ENCODE measurements around the gene RTP3.

DNA sequence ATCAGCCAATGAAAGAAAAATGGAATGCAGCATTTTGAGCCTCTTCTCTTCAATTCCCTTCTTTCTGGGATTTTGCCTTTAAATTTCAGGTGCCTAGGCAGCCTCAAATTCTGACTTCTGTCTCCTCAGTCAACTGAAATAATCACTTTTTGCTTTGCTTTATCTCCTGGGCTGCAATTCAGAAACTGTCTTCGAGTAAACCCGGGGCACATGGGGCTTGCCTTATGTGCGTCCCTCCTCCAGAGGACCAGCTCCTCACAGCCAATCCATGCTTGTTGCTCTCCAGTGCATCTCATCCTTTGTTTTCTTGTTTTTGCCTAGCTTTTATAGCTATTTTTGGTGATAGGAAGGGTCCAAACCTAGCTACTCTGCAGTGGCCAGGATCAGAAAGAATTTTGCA lies 8.8 kb downstream of the RTP3 start:
- TF ChIP-seq, protein P1, sequence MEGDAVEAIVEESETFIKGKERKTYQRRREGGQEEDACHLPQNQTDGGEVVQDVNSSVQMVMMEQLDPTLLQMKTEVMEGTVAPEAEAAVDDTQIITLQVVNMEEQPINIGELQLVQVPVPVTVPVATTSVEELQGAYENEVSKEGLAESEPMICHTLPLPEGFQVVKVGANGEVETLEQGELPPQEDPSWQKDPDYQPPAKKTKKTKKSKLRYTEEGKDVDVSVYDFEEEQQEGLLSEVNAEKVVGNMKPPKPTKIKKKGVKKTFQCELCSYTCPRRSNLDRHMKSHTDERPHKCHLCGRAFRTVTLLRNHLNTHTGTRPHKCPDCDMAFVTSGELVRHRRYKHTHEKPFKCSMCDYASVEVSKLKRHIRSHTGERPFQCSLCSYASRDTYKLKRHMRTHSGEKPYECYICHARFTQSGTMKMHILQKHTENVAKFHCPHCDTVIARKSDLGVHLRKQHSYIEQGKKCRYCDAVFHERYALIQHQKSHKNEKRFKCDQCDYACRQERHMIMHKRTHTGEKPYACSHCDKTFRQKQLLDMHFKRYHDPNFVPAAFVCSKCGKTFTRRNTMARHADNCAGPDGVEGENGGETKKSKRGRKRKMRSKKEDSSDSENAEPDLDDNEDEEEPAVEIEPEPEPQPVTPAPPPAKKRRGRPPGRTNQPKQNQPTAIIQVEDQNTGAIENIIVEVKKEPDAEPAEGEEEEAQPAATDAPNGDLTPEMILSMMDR (IDR thresholded peaks at IDR 0.05; ENCODE audit: low read depth, low read length), result no peak
- no peak for TF ChIP-seq EZH2phosphoT487 (IDR thresholded peaks at IDR 0.05; ENCODE audit: low read depth)
